ENCODE measurements around the gene LRRC45.

DNA sequence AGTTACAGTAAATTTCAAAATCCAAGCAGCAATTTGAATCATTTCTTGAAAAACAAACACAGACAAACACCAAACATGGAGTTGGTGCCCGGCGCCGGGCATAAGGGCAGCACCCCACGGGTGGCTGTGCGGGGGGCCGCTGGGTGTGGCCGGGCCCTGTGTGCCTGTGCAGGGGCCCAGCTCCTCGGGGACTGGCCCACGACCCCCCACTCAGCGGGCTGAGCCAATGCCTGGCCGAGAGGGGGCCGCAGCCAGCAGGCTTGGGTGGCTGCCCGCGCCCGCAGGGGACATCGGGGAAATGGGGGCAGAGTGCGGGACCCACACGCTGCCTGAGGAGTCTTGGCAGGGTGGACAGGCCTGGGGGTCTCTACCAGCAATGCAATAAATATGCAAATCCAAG, 55.3 kb downstream of the LRRC45 start:
- TF ChIP-seq ZNF274 (IDR thresholded peaks at IDR 0.05; ENCODE audit: low read length) (no peak), ZNF274 (tag by site-specific recombination; IDR thresholded peaks at IDR 0.05; ENCODE audit: borderline replicate concordance) (no peak), SCRT1 (tag by site-specific recombination; IDR thresholded peaks at IDR 0.05; ENCODE audit: borderline replicate concordance) (no peak), ZNF133 (tag by site-specific recombination; IDR thresholded peaks at IDR 0.05) (no peak), ZNF792 (tag by site-specific recombination; IDR thresholded peaks at IDR 0.05) (no peak), ZNF707 (tag by site-specific recombination; IDR thresholded peaks at IDR 0.05) (no peak), ZSCAN16 (tag by site-specific recombination; IDR thresholded peaks at IDR 0.05) (no peak)
- TF ChIP-seq, protein P1, sequence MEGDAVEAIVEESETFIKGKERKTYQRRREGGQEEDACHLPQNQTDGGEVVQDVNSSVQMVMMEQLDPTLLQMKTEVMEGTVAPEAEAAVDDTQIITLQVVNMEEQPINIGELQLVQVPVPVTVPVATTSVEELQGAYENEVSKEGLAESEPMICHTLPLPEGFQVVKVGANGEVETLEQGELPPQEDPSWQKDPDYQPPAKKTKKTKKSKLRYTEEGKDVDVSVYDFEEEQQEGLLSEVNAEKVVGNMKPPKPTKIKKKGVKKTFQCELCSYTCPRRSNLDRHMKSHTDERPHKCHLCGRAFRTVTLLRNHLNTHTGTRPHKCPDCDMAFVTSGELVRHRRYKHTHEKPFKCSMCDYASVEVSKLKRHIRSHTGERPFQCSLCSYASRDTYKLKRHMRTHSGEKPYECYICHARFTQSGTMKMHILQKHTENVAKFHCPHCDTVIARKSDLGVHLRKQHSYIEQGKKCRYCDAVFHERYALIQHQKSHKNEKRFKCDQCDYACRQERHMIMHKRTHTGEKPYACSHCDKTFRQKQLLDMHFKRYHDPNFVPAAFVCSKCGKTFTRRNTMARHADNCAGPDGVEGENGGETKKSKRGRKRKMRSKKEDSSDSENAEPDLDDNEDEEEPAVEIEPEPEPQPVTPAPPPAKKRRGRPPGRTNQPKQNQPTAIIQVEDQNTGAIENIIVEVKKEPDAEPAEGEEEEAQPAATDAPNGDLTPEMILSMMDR (tag by site-specific recombination; IDR thresholded peaks at IDR 0.05), result no peak

Measured in HEK293 (cell line).